IPS-NIHi7 (cell line): ENCODE results near the gene HOXB4.

Experiments
- DNase-seq: peaks from one replicate; pipeline ENCODE4 v3.0.0; 2012; ENCODE audit warnings: mixed read lengths; ENCODE audit errors: extremely low spot score

The HOXB4 gene

DNA sequence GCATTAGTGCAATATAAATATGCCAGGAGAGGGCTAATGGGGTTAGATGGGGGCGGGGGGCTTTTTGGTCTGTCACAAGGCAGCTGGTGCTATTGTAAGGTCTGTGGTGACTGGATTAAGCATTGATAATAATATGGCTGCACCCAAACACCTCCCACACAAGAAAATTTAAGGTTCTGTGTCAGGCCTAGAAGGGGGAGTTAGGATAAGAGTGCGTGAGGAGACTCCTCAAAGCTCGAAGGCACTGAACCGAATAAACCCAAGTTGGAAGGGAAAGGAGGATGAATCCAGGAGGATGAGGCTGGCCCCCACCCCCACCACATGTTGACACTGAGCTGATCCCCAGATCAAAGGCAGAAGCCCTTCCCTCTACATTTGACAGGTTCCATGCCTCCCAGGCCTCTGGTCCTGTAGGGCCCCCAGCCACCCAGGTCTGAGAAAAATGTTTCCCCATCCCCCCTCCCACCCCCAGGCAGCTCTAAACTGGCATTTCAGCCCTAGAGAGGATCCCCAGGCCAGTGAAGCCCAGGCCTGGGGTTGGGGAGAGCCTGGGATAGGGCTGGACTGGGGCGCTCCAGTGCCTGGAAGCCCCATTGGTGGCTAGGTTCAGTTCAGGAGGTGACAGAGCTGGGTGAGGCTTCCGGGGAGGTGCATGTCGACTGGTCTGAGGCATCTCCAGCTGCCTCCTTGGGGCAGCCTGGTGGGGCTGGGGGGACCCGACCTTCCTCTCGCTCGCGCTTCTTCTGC lies 49.0 kb downstream of the HOXB4 start:
- DNase-seq: no peak

DNA sequence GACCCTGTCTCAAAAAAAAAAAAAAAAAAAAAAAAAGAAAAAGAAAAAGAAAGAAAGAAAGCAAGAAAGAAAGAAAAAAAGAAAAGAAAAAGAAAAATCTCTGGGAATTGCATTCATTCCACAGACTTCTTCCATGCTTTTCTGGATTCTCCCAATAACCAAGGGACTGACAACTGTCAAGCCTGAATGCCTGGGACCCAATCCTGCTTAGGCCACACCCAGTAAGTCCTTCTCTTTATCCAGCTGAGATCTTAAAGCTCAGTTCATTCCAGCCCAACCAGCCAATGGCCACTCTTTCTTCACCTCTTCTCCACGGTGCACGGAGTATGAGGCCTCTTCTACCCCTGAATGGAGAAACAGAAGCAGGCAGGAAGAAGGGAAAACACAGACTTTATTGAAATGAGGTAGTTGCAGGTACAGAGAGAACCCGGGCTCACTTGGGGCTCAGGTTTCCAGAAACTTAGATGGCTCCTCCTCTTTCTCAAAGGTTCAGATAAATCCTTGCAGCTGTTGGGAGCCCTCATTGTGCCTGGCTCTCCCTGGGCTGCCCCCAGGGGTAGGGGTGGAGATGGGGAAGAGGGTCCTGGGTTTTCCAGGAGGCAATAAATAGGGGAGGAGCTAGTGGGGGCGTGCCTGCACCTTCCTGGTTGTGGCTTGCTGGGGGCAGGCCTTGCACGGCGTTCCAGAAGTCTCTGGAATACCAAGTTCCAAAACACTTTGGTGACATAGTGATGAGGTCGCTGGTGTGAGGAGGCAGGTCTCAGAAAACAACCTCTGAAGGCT lies 49.8 kb downstream of the HOXB4 start:
- DNase-seq: no peak

DNA sequence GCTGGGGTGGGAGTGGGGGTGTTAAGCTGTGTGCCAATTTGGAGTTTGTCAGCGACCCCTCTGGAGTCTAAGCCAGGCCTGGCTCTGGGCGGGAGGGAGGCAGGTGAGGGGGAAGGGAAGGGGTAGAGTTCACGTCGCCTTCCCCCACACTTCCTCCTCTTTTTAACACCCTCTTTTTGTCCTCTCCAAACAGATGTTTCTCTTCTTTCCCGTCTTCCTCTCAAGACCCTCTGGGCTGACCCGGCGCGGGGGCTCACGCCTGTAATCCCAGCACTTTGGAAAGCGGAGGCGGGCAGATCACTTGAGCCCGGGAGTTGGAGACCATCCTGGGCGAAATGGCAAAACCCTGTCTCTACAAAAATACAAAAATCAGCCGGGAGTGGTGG lies 50.6 kb downstream of the HOXB4 start:
- DNase-seq: peak; percentile 33

DNA sequence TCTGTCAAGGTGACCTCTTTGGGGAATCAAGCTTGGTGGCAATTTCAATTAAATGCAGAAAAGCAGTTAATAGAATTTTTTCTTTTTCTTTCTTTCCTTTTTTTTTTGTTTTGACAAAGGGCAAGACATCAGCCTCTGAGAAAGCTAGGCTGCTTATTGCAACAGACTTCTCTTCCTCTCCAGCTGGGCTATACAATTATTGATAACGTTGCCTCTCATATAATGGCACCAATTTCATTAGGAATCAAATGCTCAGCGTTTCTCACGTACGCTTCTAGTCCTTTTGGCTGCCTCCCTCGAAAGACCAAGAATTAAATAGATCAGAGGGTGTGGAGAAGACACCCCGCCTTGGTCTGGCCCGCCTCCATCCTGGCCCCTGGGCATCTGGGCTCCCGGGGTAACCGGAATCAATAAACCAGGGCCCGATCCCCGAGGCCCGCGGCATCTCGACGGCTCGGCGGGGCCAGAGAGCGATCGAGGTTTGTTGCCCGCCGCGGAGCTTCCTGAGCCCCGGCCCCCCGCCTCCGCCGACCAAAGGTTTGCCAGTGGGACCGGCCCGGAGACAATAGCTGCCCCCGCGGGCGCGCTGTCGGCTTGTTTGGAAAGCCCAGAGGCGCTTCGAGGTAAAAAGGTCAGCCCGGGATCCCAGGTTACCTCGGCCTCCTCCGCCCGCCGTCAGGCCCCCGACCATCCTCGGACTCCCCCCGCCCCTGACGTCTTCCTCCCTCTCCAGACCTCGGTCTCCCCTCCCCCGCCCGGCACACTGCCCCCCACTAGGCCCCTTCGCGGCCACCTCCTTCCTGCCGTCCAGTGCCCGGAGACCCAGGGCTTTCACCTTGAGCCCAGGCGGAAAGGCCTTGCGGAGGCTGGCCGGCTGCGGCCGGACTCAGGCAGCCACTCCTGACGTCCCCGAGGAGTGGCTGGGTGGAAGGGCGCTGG lies 51.3 kb downstream of the HOXB4 start:
- peak; percentile 56 for DNase-seq
